PFSK-1 (cell line): ENCODE results near the gene ENO3.

Experiments used
- POLR2AphosphoS5 ChIP-seq: IDR thresholded peaks from 2 replicates; pipeline ENCODE4 v1.6.1; 2012; ENCODE audit warnings: low read depth, mild to moderate bottlenecking, control low read depth, low read length, moderate library complexity
- SIN3A ChIP-seq: IDR thresholded peaks from 2 replicates; pipeline ENCODE4 v1.6.1; 2012; ENCODE audit warnings: mild to moderate bottlenecking, low read length, moderate library complexity, borderline replicate concordance; ENCODE audit not compliant: insufficient read depth
- TAF1 ChIP-seq: IDR thresholded peaks from 2 replicates; pipeline ENCODE4 v1.6.1; 2012; ENCODE audit warnings: low read length, control low read depth, borderline replicate concordance; ENCODE audit not compliant: insufficient read depth
- TF ChIP-seq, protein P1 (sequence below), 2 experiments: IDR thresholded peaks; 2 replicates each; pipeline versions ENCODE4 v1.6.1 to v1.8.0; 2011 to 2012; ENCODE audit warnings: low read depth in 2 of 2, low read length in 2 of 2, control low read depth in 1 of 2, inconsistent platforms in 1 of 2, mild to moderate bottlenecking in 1 of 2, moderate library complexity in 1 of 2; ENCODE audit not compliant: insufficient read depth in 1 of 2

DNA sequence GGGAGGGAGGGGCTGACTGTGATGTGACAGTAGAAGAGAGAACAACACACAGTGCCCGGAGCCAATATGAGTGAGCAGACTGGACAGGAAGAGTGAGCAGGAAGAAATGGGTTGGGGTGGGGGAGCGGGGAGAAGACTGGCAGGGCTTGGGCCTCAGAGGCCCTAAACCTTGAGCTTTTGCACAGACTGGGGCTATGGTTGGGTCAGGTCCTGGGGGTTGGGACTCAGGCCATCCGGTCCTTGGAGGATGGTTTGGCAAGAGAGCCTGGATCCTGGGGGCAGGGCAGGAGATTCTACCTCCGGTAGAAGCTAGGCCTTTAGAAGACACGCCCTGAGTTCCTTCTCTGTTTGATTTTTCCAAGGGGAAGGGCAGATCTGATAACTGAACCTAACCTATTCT lies 35.5 kb downstream of the ENO3 start:
- TF ChIP-seq, protein P1, sequence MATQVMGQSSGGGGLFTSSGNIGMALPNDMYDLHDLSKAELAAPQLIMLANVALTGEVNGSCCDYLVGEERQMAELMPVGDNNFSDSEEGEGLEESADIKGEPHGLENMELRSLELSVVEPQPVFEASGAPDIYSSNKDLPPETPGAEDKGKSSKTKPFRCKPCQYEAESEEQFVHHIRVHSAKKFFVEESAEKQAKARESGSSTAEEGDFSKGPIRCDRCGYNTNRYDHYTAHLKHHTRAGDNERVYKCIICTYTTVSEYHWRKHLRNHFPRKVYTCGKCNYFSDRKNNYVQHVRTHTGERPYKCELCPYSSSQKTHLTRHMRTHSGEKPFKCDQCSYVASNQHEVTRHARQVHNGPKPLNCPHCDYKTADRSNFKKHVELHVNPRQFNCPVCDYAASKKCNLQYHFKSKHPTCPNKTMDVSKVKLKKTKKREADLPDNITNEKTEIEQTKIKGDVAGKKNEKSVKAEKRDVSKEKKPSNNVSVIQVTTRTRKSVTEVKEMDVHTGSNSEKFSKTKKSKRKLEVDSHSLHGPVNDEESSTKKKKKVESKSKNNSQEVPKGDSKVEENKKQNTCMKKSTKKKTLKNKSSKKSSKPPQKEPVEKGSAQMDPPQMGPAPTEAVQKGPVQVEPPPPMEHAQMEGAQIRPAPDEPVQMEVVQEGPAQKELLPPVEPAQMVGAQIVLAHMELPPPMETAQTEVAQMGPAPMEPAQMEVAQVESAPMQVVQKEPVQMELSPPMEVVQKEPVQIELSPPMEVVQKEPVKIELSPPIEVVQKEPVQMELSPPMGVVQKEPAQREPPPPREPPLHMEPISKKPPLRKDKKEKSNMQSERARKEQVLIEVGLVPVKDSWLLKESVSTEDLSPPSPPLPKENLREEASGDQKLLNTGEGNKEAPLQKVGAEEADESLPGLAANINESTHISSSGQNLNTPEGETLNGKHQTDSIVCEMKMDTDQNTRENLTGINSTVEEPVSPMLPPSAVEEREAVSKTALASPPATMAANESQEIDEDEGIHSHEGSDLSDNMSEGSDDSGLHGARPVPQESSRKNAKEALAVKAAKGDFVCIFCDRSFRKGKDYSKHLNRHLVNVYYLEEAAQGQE (IDR thresholded peaks at IDR 0.05; ENCODE audit: insufficient read depth in 1 of 2, low read depth in 2 of 2, low read length in 2 of 2): no peak
- no peak for TF ChIP-seq POLR2AphosphoS5
- TF ChIP-seq TAF1: no peak; the same call in 1 of the 2 replicates
- TF ChIP-seq SIN3A: no peak
